ENCODE measurements around the gene MAST3. TPM values are rescaled to one million over a fixed set of nuclear protein-coding genes. Genes with fewer than 3 reads are reported as not detected.

Gene MAST3
- total and polyA plus RNA-seq, 2 of the 13 experiments (the other 11 are each of a cell fraction or from before 2014, with no cell fraction given), result 4.1 to 4.6 TPM

- TF ChIP-seq, protein P1, sequence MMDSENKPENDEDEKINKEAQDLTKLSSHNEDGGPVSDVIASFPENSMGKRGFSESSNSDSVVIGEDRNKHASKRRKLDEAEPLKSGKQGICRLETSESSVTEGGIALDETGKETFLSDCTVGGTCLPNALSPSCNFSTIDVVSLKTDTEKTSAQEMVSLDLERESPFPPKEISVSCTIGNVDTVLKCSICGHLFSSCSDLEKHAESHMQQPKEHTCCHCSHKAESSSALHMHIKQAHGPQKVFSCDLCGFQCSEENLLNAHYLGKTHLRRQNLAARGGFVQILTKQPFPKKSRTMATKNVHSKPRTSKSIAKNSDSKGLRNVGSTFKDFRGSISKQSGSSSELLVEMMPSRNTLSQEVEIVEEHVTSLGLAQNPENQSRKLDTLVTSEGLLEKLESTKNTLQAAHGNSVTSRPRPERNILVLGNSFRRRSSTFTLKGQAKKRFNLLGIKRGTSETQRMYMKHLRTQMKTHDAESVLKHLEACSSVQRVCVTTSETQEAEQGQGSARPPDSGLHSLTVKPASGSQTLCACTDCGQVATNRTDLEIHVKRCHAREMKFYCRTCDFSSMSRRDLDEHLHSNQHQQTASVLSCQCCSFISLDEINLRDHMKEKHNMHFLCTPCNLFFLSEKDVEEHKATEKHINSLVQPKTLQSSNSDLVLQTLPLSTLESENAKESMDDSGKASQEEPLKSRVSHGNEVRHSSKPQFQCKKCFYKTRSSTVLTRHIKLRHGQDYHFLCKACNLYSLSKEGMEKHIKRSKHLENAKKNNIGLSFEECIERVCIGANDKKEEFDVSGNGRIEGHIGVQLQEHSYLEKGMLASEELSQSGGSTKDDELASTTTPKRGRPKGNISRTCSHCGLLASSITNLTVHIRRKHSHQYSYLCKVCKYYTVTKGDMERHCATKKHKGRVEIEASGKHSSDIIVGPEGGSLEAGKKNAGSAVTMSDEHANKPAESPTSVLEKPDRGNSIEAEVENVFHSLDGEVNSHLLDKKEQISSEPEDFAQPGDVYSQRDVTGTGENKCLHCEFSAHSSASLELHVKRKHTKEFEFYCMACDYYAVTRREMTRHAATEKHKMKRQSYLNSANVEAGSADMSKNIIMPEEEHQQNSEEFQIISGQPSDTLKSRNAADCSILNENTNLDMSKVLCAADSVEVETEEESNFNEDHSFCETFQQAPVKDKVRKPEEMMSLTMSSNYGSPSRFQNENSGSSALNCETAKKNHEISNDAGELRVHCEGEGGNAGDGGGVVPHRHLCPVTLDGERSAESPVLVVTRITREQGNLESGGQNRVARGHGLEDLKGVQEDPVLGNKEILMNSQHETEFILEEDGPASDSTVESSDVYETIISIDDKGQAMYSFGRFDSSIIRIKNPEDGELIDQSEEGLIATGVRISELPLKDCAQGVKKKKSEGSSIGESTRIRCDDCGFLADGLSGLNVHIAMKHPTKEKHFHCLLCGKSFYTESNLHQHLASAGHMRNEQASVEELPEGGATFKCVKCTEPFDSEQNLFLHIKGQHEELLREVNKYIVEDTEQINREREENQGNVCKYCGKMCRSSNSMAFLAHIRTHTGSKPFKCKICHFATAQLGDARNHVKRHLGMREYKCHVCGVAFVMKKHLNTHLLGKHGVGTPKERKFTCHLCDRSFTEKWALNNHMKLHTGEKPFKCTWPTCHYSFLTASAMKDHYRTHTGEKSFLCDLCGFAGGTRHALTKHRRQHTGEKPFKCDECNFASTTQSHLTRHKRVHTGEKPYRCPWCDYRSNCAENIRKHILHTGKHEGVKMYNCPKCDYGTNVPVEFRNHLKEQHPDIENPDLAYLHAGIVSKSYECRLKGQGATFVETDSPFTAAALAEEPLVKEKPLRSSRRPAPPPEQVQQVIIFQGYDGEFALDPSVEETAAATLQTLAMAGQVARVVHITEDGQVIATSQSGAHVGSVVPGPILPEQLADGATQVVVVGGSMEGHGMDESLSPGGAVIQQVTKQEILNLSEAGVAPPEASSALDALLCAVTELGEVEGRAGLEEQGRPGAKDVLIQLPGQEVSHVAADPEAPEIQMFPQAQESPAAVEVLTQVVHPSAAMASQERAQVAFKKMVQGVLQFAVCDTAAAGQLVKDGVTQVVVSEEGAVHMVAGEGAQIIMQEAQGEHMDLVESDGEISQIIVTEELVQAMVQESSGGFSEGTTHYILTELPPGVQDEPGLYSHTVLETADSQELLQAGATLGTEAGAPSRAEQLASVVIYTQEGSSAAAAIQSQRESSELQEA (CRISPR knock-in tag; IDR thresholded peaks at IDR 0.05; ENCODE audit: not compliant biosample characterization), result no peak
- TF ChIP-seq, protein P2, sequence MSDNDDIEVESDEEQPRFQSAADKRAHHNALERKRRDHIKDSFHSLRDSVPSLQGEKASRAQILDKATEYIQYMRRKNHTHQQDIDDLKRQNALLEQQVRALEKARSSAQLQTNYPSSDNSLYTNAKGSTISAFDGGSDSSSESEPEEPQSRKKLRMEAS (IDR thresholded peaks at IDR 0.05), result peak; percentile 72; the same call in 1 of the 2 replicates
- no peak for TF ChIP-seq ARID5B (CRISPR knock-in tag; IDR thresholded peaks at IDR 0.05)
- no peak for TF ChIP-seq MAFG (CRISPR knock-in tag; IDR thresholded peaks at IDR 0.05)
- no peak for TF ChIP-seq ARNTL (CRISPR knock-in tag; IDR thresholded peaks at IDR 0.05)
- no peak for TF ChIP-seq TOE1 (CRISPR knock-in tag; IDR thresholded peaks at IDR 0.05)
- TF ChIP-seq SMARCE1 (IDR thresholded peaks at IDR 0.05; ENCODE audit: borderline replicate concordance), result no peak
- peak; percentile 44; the same call in 1 of the 2 replicates for TF ChIP-seq TBX2 (CRISPR knock-in tag; IDR thresholded peaks at IDR 0.05; ENCODE audit: borderline replicate concordance)
- TF ChIP-seq GTF3A (CRISPR knock-in tag; conservative IDR thresholded peaks at IDR 0.05), result no peak
- 0 out of 2 replicates have a peak, but pooled peaks have one; percentile 52 for TF ChIP-seq ZNF354B (CRISPR knock-in tag; IDR thresholded peaks at IDR 0.05)
- no peak for TF ChIP-seq ELF3 (CRISPR knock-in tag; IDR thresholded peaks at IDR 0.05)
- TF ChIP-seq, protein P3, sequence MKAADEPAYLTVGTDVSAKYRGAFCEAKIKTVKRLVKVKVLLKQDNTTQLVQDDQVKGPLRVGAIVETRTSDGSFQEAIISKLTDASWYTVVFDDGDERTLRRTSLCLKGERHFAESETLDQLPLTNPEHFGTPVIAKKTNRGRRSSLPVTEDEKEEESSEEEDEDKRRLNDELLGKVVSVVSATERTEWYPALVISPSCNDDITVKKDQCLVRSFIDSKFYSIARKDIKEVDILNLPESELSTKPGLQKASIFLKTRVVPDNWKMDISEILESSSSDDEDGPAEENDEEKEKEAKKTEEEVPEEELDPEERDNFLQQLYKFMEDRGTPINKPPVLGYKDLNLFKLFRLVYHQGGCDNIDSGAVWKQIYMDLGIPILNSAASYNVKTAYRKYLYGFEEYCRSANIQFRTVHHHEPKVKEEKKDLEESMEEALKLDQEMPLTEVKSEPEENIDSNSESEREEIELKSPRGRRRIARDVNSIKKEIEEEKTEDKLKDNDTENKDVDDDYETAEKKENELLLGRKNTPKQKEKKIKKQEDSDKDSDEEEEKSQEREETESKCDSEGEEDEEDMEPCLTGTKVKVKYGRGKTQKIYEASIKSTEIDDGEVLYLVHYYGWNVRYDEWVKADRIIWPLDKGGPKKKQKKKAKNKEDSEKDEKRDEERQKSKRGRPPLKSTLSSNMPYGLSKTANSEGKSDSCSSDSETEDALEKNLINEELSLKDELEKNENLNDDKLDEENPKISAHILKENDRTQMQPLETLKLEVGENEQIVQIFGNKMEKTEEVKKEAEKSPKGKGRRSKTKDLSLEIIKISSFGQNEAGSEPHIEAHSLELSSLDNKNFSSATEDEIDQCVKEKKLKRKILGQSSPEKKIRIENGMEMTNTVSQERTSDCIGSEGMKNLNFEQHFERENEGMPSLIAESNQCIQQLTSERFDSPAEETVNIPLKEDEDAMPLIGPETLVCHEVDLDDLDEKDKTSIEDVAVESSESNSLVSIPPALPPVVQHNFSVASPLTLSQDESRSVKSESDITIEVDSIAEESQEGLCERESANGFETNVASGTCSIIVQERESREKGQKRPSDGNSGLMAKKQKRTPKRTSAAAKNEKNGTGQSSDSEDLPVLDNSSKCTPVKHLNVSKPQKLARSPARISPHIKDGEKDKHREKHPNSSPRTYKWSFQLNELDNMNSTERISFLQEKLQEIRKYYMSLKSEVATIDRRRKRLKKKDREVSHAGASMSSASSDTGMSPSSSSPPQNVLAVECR (CRISPR knock-in tag; IDR thresholded peaks at IDR 0.05; ENCODE audit: borderline replicate concordance), result peak; percentile 94; the same call in 1 of the 2 replicates
Observed at GRCh38 chr19:18192673-18193387, 95.3 kb downstream of the MAST3 start, which contains the start of gene MPV17L2 (continued).

Measured in HepG2 (cell line).